ENCODE measurements around the gene PHF3. TPM values are rescaled to one million over a fixed set of nuclear protein-coding genes. Genes with fewer than 3 reads are reported as not detected.

Gene PHF3
- total RNA-seq, 1 donor from 2014 or later = 33.4 TPM

- no peak for TF ChIP-seq CTCF (IDR thresholded peaks at IDR 0.05; ENCODE audit: insufficient read depth, low read depth, low read length)
- TF ChIP-seq EZH2 (IDR thresholded peaks at IDR 0.05; ENCODE audit: insufficient read depth, low read length) = no peak
- Histone ChIP-seq H3K27ac (ENCODE audit: low read depth, low read length) (no peak overlapping the region), H2AFZ (ENCODE audit: low read depth, low read length) (no peak overlapping the region), H3K4me3 (ENCODE audit: insufficient read depth, low read depth, low read length) (no peak overlapping the region), H3K4me2 (ENCODE audit: low read length) (no peak overlapping the region), H3K27me3 (ENCODE audit: insufficient read depth, low read length) (peaks cover 3% of the 10 kb centered on the region), H4K20me1 (ENCODE audit: insufficient read depth, low read length) (no peaks in the 10 kb centered on the region), H3K4me1 (ENCODE audit: insufficient read depth, low read length) (no peaks in the 10 kb centered on the region), H3K79me2 (ENCODE audit: insufficient read depth, low read length) (no peaks in the 10 kb centered on the region), H3K36me3 (ENCODE audit: insufficient read depth, low read length) (no peaks in the 10 kb centered on the region), H3K9ac (ENCODE audit: low read length) (no peak overlapping the region), H3K9me3 (ENCODE audit: insufficient read depth, low read depth, low read length) (no peaks in the 10 kb centered on the region)
- H3K9me3 Mint-ChIP-seq (ENCODE audit: unreplicated experiment) = no peaks in the 10 kb centered on the region
- H3K4me3 Mint-ChIP-seq (ENCODE audit: unreplicated experiment) = no peak overlapping the region
- no peak for FAIRE-seq
- no peaks in the 10 kb centered on the region for H3K36me3 Mint-ChIP-seq (ENCODE audit: low read depth, unreplicated experiment)
- no peak for DNase-seq (ENCODE audit: low read depth)
- no peak overlapping the region for H3K27ac Mint-ChIP-seq (ENCODE audit: unreplicated experiment)
- H3K27me3 Mint-ChIP-seq (ENCODE audit: low read depth, unreplicated experiment) = no peaks in the 10 kb centered on the region
- no peaks in the 10 kb centered on the region for H3K4me1 Mint-ChIP-seq (ENCODE audit: low read depth, unreplicated experiment)
These were observed 26.4 kb upstream of the PHF3 start for GRCh38 chr6:63609231-63609630.

DNA sequence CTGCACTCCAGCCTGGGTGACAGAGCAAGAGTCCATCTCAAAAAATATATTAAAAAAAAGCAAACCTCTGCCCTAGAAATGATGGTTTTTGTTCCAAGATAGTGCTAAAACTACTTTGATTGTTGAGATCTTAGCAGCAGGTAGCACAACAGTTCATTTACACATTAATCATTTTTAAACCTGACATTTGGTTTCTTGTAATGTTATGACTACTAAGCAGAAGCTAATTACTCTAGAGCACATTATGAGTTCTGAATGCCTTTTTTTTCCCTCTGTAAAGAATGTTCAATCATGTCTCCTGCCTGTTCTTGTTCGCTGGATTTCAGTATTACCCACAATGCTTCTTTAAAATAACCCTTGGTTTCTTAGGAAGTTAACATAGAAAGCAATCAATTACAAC is 24.7 kb upstream of the PHF3 start:
- H3K4me2 ChIP-seq (ENCODE audit: low read length) = no peak overlapping the region
- no peaks in the 10 kb centered on the region for H3K4me1 Mint-ChIP-seq (ENCODE audit: low read depth, unreplicated experiment)
- H3K79me2 ChIP-seq (ENCODE audit: insufficient read depth, low read length) = no peaks in the 10 kb centered on the region
- H3K9me3 Mint-ChIP-seq (ENCODE audit: unreplicated experiment) = no peaks in the 10 kb centered on the region
- no peak overlapping the region for H3K27ac Mint-ChIP-seq (ENCODE audit: unreplicated experiment)
- H3K36me3 ChIP-seq (ENCODE audit: insufficient read depth, low read length) = no peaks in the 10 kb centered on the region
- H3K4me1 ChIP-seq (ENCODE audit: insufficient read depth, low read length) = no peaks in the 10 kb centered on the region
- H3K9ac ChIP-seq (ENCODE audit: low read length) = no peak overlapping the region
- FAIRE-seq = no peak
- peaks cover 3% of the 10 kb centered on the region for H3K27me3 ChIP-seq (ENCODE audit: insufficient read depth, low read length)
- no peak overlapping the region for H3K4me3 Mint-ChIP-seq (ENCODE audit: unreplicated experiment)
- no peak overlapping the region for H3K4me3 ChIP-seq (ENCODE audit: insufficient read depth, low read depth, low read length)
- TF ChIP-seq CTCF (IDR thresholded peaks at IDR 0.05; ENCODE audit: insufficient read depth, low read depth, low read length) (no peak), EZH2 (IDR thresholded peaks at IDR 0.05; ENCODE audit: insufficient read depth, low read length) (no peak)
- DNase-seq (ENCODE audit: low read depth) = no peak
- H3K27me3 Mint-ChIP-seq (ENCODE audit: low read depth, unreplicated experiment) = no peaks in the 10 kb centered on the region
- H3K9me3 ChIP-seq (ENCODE audit: insufficient read depth, low read depth, low read length) = no peaks in the 10 kb centered on the region
- H2AFZ ChIP-seq (ENCODE audit: low read depth, low read length) = no peak overlapping the region
- H3K27ac ChIP-seq (ENCODE audit: low read depth, low read length) = no peak overlapping the region
- no peaks in the 10 kb centered on the region for H4K20me1 ChIP-seq (ENCODE audit: insufficient read depth, low read length)
- no peaks in the 10 kb centered on the region for H3K36me3 Mint-ChIP-seq (ENCODE audit: low read depth, unreplicated experiment)

DNA sequence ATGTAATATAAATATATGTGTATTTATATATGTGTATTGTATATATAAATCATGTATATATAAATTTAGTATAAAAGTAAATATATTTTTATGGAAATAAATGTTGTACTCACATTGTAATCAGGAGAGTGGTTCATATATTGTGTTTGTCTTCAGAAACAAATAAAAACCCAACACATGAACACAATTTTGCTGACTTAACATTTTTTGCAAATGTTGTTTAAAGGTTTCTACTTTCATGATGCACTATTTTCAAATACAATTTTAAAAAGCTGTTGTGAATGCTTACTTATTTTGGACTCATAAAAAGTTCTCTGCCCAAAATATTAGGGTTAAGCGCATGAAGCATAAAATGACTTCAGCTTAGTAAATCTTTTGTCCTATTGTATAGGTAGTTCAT is 24.0 kb upstream of the PHF3 start:
- Mint-ChIP-seq H3K4me3 (ENCODE audit: unreplicated experiment) (no peak overlapping the region), H3K27ac (ENCODE audit: unreplicated experiment) (no peak overlapping the region), H3K4me1 (ENCODE audit: low read depth, unreplicated experiment) (no peaks in the 10 kb centered on the region), H3K27me3 (ENCODE audit: low read depth, unreplicated experiment) (peaks cover 3% of the 10 kb centered on the region), H3K36me3 (ENCODE audit: low read depth, unreplicated experiment) (no peaks in the 10 kb centered on the region), H3K9me3 (ENCODE audit: unreplicated experiment) (no peaks in the 10 kb centered on the region)
- Histone ChIP-seq H3K9ac (ENCODE audit: low read length) (no peak overlapping the region), H3K4me2 (ENCODE audit: low read length) (no peak overlapping the region), H3K27ac (ENCODE audit: low read depth, low read length) (no peak overlapping the region), H3K9me3 (ENCODE audit: insufficient read depth, low read depth, low read length) (no peaks in the 10 kb centered on the region), H3K27me3 (ENCODE audit: insufficient read depth, low read length) (peaks cover 3% of the 10 kb centered on the region), H2AFZ (ENCODE audit: low read depth, low read length) (no peak overlapping the region), H3K4me1 (ENCODE audit: insufficient read depth, low read length) (no peaks in the 10 kb centered on the region), H3K36me3 (ENCODE audit: insufficient read depth, low read length) (no peaks in the 10 kb centered on the region), H4K20me1 (ENCODE audit: insufficient read depth, low read length) (no peaks in the 10 kb centered on the region), H3K4me3 (ENCODE audit: insufficient read depth, low read depth, low read length) (no peak overlapping the region), H3K79me2 (ENCODE audit: insufficient read depth, low read length) (no peaks in the 10 kb centered on the region)
- no peak for DNase-seq (ENCODE audit: low read depth)
- TF ChIP-seq CTCF (IDR thresholded peaks at IDR 0.05; ENCODE audit: insufficient read depth, low read depth, low read length) = no peak
- TF ChIP-seq EZH2 (IDR thresholded peaks at IDR 0.05; ENCODE audit: insufficient read depth, low read length) = no peak
- FAIRE-seq = no peak

All from astrocyte (in vitro differentiated cells and primary cell).